Tibial nerve (tissue), 4 donors: Measurements from ENCODE around the gene ALDH1L1.

ENCODE experiments used
- CTCF ChIP-seq, 5 experiments: fragments of 200-600 bp in 3 of 5; fragments of 450-650 bp in 2 of 5; sonication (generic) in 3 of 5; IDR thresholded peaks; one replicate each; pipeline ENCODE4 v1.5.1; 2016 to 2019; ENCODE audit warnings: antibody characterized with exemption in 5 of 5, mild to moderate bottlenecking in 3 of 5, moderate library complexity in 2 of 5
- EP300 ChIP-seq, 2 donors: sonication (generic); formaldehyde crosslinking; IDR thresholded peaks; one replicate each; pipeline ENCODE4 v1.6.1; 2017; ENCODE audit warnings: antibody characterized with exemption in 2 of 2, mild to moderate bottlenecking in 1 of 2
- POLR2A ChIP-seq, 2 donors: fragments of 450-650 bp; IDR thresholded peaks; one replicate each; pipeline ENCODE4 v1.6.1; 2017; ENCODE audit warnings: antibody characterized with exemption in 2 of 2, mild to moderate bottlenecking in 2 of 2, moderate library complexity in 2 of 2

DNA sequence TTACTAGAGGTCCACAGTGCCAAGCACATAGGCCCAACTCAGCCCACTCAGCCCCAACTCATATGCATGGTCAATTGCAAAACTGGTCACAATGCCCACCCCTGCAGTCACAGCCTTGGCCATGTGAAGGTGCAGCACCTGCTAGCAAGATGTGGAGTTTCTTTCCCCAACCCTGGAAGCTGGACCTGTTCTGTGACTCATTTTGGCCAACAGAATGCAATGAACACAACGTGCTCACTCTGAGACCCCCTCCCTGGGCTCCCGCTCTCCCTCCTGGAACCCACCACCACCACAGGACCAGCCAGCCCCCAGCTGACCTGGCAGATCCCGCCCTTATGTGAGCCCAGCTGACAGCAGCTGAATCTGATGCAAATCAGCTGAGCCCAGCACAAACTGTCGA is 34.4 kb downstream of the ALDH1L1 start:
- TF ChIP-seq CTCF (IDR thresholded peaks at IDR 0.05) (no peak), POLR2A (IDR thresholded peaks at IDR 0.05) (no peak), EP300 (IDR thresholded peaks at IDR 0.05) (no peak)
